Measurements from ENCODE around the gene NFATC2.

GRCh38 chr20:51447097-51447764, 95.3 kb downstream of the NFATC2 start:
- TF ChIP-seq SP1 (IDR thresholded peaks at IDR 0.05) (no peak), TARDBP (IDR thresholded peaks at IDR 0.05) (no peak), BHLHE40 (IDR thresholded peaks at IDR 0.05; ENCODE audit: borderline replicate concordance) (no peak), SUZ12 (IDR thresholded peaks at IDR 0.05) (no peak), FOXA1 (IDR thresholded peaks at IDR 0.05) (no peak), ARNT (IDR thresholded peaks at IDR 0.05) (no peak)
